Ramos (cell line): ENCODE measurements around the gene TANC1.

Experiments used
- in situ Hi-C: fragments of 300-500 bp; cut with MboI; formaldehyde crosslinking; loops from one replicate; pipeline ENCODE4 v1.14.3; 2022; ENCODE audit warnings: low sequenced_read_pairs; ENCODE audit not compliant: unreplicated experiment

The TANC1 gene

DNA sequence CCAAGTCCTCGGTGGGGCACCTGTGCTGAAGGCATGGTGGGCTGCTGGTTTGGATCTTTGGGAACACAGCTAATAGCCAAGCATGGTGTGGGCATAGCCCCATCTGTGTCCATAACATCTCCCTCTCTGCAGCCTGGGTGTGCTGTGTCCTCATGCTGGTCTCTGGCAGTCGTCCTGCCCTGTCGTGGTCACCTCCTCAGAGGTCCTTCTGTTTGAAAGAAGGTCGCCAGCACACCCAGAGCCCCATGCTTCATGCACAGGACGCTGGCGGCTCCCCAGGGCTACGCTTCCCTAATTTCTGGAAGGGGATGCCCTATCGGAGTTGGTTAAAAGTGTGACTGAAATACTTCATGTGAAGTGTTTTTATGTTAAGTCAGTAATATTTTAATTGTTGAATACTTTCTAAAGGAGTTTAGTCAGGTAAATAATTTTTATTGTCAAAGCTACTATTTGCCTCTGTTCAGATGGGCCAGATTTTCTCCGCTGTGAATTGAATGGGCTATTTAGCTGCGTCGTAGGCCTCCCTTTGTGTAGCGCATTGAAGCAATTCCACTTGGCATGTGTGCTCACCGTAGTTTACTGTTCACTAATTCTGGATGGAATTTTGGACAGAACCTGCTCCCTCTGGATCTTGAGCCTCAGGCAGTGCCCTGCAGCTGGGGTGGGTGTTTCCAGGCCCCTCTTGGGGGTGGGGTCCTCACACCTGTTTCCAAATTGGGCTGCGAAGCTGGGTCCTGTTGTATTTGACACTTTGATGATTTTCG is 236.1 kb downstream of the TANC1 start:
- in situ Hi-C loops: no loop called here

DNA sequence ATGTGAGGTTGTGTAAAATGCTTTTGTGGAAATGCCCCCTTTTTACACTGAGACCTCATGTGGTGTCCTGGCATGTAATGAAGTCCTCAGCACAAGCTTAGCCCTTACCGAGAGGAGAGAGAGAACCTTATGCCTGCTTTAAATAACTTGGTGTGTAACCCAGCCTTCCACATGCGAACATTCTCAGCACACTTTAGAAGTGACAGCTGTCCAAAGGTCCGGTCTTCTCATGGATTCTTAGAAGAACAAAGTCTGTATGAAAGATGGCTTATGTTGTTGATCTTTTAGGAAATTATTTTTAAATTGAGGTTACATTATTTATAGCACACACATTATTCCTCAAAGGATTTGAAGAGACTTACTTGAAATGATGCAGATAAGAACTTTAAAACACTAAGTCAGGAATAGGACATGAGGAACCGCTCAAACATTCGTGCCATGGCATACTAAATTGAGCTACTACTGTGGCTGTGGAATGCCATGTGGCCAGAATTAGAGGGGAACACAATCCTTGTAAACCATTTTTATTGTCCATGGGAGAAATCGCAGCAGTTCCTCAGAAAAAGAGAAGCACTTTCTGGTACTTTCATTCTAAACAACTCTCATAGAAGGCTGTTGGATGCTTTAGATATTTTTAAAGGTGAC is 238.4 kb downstream of the TANC1 start:
- in situ Hi-C loops: no loop called here

DNA sequence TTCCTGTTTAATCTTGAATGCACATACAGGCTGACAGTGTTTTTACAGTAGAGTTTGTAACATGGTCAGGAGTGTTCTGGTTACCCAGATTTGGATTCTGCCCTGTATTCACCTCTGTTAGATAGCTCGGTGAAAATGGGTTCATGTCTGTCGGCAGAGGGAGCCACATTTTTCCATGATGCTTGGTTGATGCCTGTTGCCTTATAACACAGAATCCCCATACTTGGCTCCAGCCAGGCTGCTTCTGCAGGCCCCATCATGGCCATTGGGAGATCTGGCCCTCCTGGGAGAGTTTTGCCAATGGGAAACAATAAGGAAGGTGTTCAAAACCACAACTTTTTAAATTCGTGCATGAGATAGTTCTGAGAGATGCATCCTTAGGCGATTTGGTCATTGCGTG is 240.0 kb downstream of the TANC1 start:
- in situ Hi-C loops: no loop called here

- in situ Hi-C loops: no loop called here
These were observed 241.2 kb downstream of the TANC1 start for GRCh38 chr2:159209341-159210306.

DNA sequence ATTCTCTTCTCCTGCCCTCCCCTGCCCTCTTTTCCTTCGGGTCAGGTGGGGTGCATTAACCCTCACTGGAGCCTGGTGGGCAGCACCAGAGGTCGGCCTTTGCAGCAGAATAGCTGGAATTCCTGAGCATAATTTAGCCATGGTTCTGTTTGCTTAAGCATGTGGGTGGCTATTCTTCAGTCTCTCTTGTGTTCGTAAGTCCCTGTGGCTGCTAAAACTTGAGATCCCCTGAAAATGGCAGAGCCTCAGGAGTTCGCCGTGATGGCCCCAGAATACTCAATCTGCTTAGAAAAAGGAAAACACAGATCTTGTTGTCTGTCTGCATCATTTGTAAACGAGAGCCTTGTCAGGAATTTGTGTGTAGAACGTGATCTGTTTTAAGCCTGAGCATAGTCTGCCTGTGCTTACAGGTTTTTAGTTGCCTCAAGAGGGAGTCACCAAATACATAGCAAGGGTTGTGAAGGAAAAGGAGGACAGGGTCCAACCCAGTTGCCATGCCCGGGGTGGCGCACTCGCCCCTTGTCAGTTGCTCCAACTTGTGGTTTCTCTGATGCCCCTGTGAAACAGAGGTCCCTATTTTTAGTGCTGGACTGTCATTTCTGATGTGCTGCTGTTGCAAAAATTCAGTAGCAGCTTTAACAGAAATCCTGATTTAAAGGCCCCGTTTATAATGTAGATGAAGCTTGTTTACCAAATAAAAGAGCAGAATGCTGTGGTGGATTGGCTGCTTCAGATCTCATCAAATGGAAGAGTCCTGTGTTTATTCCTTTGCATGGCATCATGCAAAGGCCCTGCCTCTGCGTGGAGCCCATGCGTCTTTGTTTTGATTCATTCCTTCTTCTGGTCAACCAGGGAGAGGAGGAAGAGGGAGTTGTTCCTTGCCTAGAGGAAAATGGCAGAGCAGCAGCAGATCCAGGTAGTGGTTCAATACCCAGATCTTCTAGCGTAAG is 243.3 kb downstream of the TANC1 start:
- in situ Hi-C loops: no loop called here

DNA sequence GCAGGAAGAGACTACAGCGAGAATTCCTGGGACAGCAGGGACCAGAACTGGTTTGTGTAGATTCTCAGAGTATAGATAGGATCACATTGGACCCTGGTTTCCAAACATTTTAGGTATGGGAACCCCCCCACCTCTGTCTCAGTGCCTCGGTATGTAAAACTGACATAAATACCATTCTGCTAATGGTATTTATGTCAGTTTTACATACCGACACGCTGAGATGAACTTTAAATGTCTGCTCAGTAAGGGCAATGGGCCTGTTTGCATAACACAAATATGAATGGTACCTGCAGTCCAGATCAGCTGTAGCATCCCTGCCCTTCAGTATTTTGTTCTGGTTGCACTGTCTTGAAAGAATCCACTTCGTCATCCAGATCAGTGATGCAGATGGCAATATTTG is 244.9 kb downstream of the TANC1 start:
- in situ Hi-C loops: no loop called here

DNA sequence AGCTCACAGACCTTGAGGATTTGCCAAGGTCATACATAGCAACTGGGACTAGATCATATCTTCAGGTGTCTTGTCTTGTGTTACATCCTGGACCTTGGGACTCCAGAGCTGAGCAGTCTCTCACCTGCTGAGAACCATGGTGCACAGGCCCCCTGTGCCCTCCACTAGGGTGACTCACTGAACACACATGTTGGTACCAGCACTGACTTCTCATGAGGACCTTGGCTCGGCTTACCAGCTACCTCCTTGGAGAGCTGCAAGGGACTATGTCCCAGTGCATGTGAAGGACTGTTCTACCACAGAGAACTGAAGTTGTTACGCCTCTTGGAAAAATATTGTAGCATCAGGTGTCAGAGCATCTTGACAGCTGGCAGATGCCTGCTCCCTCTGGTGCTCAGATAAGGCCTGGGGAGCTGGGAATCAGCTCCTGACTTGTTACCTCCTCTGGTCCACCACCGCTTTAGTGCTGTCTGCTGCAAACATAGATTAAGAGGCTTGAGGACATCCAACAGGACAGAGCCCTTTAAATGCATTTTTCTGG is 246.0 kb downstream of the TANC1 start:
- in situ Hi-C loops: no loop called here

GRCh38 chr2:159215116-159215515 is 246.7 kb downstream of the TANC1 start:
- in situ Hi-C loops: no loop called here

DNA sequence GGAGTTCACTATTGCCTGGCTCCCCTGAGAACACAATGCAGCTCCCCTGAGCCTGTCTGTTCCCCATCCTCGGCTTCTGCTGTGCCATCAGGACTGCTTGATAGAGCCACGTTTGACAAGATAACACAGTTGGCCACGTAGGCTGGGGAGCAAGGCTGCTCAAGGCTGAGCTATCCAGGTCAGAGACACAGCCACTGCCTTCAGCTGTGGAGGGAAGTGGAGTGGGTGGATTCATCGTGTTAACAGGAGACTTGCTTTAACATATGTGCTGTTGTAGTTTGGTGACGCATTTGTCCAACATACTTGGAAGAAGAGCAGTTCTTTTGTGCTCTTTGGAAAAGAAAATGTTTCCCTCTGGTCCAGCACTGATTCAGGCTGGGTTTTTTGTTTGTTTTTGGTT is 249.2 kb downstream of the TANC1 start:
- in situ Hi-C loops: no loop called here

DNA sequence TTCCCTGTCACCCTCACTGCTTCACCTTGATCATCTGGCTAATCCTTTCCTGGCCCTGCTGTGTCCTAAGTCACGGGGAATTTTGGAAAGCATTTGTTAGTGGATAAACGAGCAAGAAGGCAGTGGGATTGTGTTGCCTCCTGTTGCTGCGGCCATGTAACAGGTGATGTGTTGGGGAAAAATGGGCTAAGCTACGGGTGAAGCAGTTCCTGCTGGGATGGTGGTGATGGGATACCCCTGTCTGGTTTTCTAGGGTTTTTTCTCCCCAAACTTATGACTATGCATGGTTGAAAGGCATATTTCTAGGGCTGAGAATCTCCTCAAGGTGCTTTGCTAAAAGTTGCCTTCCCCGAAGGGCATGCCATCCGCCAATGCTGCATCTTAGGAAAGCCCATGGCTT is 249.9 kb downstream of the TANC1 start:
- in situ Hi-C loops: no loop called here

GRCh38 chr2:159219394-159219998 is 251.1 kb downstream of the TANC1 start:
- in situ Hi-C loops: no loop called here

DNA sequence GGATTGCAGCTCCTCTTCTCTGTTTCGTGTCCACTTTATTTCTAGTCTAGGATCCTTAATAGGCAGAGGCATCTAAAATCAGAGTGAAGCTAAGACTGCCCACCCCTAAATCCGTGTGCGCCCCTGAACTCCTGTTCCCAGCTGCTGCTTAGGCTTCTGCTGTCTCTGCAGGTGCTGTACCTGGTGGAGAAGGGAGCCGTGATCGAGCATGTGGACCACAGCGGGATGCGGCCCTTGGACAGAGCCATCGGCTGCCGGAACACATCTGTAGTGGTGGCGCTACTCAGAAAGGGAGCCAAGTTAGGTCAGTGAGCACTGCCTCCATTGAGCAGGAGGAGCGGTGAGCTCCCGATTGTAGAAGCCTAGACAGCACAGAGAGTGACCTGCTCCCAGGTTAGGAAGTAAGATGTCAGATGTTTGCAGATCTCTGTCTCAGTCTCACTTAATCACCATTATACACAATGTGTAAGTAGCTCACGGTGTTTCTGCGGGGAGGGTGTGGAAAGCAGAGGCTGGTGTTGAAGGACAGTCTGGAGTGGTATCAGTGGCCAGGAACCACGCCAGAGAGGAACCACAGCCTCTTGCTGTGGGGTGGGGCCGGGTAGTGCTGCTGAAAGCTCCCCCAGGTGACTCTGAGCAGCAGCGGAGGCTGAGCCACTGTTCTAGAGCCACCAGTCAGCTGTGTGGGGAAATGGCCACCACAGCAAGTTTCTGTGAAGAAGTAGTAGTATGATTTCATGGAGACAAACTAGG is 255.8 kb downstream of the TANC1 start:
- in situ Hi-C loops: no loop called here

DNA sequence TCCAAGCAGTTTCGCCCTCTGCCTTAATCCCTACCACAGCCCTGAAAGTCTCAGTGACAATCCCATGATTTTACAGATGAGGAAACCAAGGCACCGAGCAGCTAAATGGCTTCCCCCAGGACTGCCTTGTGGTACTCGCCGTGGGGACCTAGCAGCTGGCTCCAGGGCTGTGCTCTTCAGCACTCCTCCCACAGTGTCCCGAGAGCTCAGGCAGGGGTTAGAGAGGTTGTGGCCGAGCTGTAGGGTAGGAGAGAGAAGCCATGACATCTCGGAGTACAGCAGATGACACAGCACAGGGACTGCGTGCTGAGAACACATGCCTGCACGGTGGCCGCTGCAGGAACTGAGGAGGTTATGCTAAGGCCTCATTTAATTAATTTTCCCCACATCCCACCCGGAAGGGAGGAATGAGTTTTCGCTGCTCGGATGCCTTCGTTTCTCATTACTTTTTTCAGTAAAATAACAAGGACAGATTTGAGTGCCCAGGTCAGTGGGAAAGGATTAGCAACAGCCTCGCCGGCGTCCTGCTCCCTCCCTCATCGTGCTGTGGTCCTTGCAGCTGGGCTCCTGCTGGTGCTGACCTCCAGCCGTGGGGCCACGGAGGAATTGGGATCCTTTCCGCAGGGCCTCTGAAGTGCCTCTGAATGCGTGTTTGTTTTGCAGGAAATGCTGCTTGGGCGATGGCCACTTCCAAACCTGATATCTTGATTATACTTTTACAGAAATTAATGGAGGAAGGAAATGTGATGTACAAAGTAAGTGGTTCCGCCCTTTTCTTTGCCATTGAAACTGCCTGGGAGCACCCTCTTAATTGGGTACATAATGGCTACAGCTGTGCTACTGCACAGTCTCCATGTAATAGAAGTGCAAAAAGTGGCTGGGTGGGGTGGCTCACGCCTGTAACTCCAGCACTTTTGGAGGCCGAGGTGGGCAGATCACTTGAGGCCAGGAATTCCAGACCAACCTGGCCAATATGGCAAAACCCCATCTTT is 256.9 kb downstream of the TANC1 start:
- in situ Hi-C loops: no loop called here

- in situ Hi-C loops: no loop called here
These were observed 257.6 kb downstream of the TANC1 start for GRCh38 chr2:159226059-159226461.

DNA sequence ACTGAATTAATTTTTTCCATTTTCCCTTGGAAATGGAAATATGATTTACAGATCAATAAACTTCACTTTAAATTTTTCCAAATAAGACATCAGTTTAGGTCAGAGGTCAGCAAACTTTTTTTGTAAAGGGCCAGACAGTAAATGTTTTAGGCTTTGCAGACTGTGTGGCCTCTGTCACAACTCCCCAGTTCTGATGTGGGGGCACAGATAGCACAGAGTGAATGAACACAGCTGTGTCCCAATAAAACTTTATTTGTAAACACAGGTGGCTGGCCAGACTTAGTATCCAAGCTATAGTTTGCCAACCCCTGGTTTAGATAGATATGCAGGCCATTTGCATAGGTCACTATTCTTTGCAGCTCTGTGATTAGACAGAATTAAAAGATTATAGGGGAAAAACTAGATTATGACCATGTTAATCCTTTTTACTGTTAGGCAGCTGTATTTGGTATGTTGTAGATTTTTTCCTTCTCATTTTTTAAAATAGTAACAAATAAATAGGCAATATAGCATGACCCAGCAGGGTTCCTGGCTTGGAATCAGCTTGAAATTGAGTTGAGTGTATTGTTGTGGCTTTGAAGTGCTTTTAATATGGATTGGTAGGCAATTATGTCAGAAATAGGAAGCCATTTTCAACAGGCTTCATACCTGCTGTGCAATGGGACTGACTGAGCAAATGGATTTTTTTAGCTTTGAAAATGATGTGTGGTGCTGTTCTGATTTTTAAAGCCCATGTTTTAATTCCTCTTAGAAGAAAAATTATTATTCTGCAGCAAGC is 258.4 kb downstream of the TANC1 start:
- in situ Hi-C loops: no loop called here

DNA sequence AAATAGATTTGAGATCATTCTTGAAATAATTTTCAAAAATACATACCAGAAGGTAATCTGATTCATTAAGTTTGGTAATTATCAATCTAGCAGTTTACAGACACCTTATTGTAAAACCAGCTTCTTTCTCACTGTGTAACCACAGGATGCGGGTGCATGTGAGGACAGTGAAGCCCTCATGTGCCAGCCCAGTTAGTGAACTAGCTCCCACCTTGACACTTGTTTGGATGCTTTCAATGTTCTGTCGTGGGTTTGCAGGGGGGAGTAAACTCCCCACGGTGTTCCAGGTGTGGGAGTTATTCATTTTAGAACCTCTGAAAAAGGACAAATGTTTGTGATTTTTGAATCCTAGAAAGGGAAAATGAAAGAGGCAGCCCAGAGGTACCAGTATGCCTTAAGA is 259.0 kb downstream of the TANC1 start:
- in situ Hi-C loops: no loop called here
